ENCODE measurements around the gene GIPR.
"Not testable (repeated sequence)": the region's sequence is repeated elsewhere in the genome, so short reads cannot be mapped to it uniquely, and the experiment has no call there.

GIPR gene

GRCh38 chr19:45693106-45693788, 25.2 kb downstream of the GIPR start:
- FAIRE-seq, result no peak

- FAIRE-seq, result no peak
Measured at GRCh38 chr19:45701676-45702075, 33.7 kb downstream of the GIPR start.

- FAIRE-seq, result no peak
Measured at GRCh38 chr19:45705115-45705514, 37.1 kb downstream of the GIPR start.

GRCh38 chr19:45705710-45706415, 37.8 kb downstream of the GIPR start:
- no peak for FAIRE-seq

GRCh38 chr19:45710356-45711130, 42.5 kb downstream of the GIPR start:
- no peak for FAIRE-seq

- FAIRE-seq, result no peak
Measured at GRCh38 chr19:45711851-45712698, 44.1 kb downstream of the GIPR start.

GRCh38 chr19:45712699-45713067, 44.7 kb downstream of the GIPR start:
- FAIRE-seq, result no peak

GRCh38 chr19:45713141-45713540, 45.1 kb downstream of the GIPR start:
- no peak for FAIRE-seq

GRCh38 chr19:45715139-45715538, 47.1 kb downstream of the GIPR start:
- no peak for FAIRE-seq

- FAIRE-seq, result no peak
Measured at GRCh38 chr19:45716359-45717130, 48.5 kb downstream of the GIPR start.

GRCh38 chr19:45717131-45717982, 49.3 kb downstream of the GIPR start:
- FAIRE-seq, result peak; percentile 98

GRCh38 chr19:45717983-45718650, 50.1 kb downstream of the GIPR start:
- FAIRE-seq, result no peak

- FAIRE-seq, result not testable (repeated sequence)
Measured at GRCh38 chr19:45720065-45720464, 52.0 kb downstream of the GIPR start.

GRCh38 chr19:45728683-45729082, 60.7 kb downstream of the GIPR start:
- not testable (repeated sequence) for FAIRE-seq

GRCh38 chr19:45729800-45730290, 61.8 kb downstream of the GIPR start:
- FAIRE-seq, result no peak

- FAIRE-seq, result peak; percentile 98
Measured at GRCh38 chr19:45730368-45731288, 62.6 kb downstream of the GIPR start, which contains the start of gene FBXO46. Gene FBXO46, minus strand, starts transcription at chr19:45730896. Its CDS starts 17,401 bp downstream, at chr19:45713495.
